K562 (cell line): ENCODE data around the gene RAPGEF5. TPM values are rescaled to one million over a fixed set of nuclear protein-coding genes. Genes with fewer than 3 reads are reported as not detected.

ENCODE experiments used
- polyA plus RNA-seq, 8 experiments: library from polyadenylated mRNA; depleted of rRNA in 4 of 8; stranded (reverse) in 5 of 8; unstranded in 3 of 8; fragments of >200 nt; fragmentation: Nextera tagmentation in 2 of 8; fragmentation: Illumina TruSeq in 1 of 8; extraction: Ambion mirVana in 2 of 8; extraction: Trizol in 1 of 8; gene quantifications; 2 replicates each; pipeline versions ENCODE4 v1.2.1 to v1.2.3, GENCODE V29; 2011 to 2014; ENCODE audit warnings: inconsistent platforms in 1 of 8, missing spikeins in 1 of 8
- total RNA-seq, 7 experiments: library from RNA; depleted of rRNA in 6 of 7; stranded (reverse); fragments of >200 nt in 6 of 7; fragmentation: Illumina TruSeq in 2 of 7; extraction: Trizol in 2 of 7; gene quantifications; 2 replicates each; pipeline versions ENCODE4 v1.2.1 to v1.2.3, GENCODE V29; 2011 to 2021; ENCODE audit warnings: low replicate concordance in 1 of 7
- TF ChIP-seq, protein P1 (sequence below): fragments of 250-450 bp; sonication (Bioruptor Pico); IDR thresholded peaks from 2 replicates; pipeline ENCODE4 v1.8.0; 2022; ENCODE audit warnings: inconsistent platforms
- TF ChIP-seq, protein P2 (sequence below): fragments of 450-650 bp; IDR thresholded peaks from 2 replicates; pipeline ENCODE4 v1.6.1; 2016; ENCODE audit warnings: mild to moderate bottlenecking, moderate library complexity

Gene RAPGEF5
- total and polyA plus RNA-seq, 9 of the 15 experiments (the other 6 are each of a cell fraction or from before 2014, with no cell fraction given), result 0.39 to 2.0 (median 1.1) TPM

DNA sequence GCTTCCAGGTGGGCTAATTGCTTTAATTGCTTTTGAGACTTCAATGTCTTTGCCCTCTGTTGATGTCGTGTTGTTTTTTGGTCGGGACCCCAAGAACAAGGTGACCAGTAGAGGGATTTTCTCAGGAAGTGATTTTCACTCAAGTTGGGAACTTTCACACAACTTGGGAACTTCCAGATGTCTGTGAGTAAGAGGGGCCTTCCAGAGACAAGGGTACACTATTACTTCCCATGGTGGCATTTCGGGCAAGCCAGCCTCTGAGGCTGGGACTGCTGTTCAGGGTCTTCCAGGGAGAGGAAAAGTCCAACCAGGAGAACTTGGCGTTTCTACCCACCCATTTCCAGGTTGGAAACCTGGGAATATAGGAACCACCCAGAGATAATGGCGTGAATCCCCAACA, 241.3 kb downstream of the RAPGEF5 start (continued):
- TF ChIP-seq, protein P1, sequence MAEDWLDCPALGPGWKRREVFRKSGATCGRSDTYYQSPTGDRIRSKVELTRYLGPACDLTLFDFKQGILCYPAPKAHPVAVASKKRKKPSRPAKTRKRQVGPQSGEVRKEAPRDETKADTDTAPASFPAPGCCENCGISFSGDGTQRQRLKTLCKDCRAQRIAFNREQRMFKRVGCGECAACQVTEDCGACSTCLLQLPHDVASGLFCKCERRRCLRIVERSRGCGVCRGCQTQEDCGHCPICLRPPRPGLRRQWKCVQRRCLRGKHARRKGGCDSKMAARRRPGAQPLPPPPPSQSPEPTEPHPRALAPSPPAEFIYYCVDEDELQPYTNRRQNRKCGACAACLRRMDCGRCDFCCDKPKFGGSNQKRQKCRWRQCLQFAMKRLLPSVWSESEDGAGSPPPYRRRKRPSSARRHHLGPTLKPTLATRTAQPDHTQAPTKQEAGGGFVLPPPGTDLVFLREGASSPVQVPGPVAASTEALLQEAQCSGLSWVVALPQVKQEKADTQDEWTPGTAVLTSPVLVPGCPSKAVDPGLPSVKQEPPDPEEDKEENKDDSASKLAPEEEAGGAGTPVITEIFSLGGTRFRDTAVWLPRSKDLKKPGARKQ (CRISPR knock-in tag), result no peak
- TF ChIP-seq, protein P2, sequence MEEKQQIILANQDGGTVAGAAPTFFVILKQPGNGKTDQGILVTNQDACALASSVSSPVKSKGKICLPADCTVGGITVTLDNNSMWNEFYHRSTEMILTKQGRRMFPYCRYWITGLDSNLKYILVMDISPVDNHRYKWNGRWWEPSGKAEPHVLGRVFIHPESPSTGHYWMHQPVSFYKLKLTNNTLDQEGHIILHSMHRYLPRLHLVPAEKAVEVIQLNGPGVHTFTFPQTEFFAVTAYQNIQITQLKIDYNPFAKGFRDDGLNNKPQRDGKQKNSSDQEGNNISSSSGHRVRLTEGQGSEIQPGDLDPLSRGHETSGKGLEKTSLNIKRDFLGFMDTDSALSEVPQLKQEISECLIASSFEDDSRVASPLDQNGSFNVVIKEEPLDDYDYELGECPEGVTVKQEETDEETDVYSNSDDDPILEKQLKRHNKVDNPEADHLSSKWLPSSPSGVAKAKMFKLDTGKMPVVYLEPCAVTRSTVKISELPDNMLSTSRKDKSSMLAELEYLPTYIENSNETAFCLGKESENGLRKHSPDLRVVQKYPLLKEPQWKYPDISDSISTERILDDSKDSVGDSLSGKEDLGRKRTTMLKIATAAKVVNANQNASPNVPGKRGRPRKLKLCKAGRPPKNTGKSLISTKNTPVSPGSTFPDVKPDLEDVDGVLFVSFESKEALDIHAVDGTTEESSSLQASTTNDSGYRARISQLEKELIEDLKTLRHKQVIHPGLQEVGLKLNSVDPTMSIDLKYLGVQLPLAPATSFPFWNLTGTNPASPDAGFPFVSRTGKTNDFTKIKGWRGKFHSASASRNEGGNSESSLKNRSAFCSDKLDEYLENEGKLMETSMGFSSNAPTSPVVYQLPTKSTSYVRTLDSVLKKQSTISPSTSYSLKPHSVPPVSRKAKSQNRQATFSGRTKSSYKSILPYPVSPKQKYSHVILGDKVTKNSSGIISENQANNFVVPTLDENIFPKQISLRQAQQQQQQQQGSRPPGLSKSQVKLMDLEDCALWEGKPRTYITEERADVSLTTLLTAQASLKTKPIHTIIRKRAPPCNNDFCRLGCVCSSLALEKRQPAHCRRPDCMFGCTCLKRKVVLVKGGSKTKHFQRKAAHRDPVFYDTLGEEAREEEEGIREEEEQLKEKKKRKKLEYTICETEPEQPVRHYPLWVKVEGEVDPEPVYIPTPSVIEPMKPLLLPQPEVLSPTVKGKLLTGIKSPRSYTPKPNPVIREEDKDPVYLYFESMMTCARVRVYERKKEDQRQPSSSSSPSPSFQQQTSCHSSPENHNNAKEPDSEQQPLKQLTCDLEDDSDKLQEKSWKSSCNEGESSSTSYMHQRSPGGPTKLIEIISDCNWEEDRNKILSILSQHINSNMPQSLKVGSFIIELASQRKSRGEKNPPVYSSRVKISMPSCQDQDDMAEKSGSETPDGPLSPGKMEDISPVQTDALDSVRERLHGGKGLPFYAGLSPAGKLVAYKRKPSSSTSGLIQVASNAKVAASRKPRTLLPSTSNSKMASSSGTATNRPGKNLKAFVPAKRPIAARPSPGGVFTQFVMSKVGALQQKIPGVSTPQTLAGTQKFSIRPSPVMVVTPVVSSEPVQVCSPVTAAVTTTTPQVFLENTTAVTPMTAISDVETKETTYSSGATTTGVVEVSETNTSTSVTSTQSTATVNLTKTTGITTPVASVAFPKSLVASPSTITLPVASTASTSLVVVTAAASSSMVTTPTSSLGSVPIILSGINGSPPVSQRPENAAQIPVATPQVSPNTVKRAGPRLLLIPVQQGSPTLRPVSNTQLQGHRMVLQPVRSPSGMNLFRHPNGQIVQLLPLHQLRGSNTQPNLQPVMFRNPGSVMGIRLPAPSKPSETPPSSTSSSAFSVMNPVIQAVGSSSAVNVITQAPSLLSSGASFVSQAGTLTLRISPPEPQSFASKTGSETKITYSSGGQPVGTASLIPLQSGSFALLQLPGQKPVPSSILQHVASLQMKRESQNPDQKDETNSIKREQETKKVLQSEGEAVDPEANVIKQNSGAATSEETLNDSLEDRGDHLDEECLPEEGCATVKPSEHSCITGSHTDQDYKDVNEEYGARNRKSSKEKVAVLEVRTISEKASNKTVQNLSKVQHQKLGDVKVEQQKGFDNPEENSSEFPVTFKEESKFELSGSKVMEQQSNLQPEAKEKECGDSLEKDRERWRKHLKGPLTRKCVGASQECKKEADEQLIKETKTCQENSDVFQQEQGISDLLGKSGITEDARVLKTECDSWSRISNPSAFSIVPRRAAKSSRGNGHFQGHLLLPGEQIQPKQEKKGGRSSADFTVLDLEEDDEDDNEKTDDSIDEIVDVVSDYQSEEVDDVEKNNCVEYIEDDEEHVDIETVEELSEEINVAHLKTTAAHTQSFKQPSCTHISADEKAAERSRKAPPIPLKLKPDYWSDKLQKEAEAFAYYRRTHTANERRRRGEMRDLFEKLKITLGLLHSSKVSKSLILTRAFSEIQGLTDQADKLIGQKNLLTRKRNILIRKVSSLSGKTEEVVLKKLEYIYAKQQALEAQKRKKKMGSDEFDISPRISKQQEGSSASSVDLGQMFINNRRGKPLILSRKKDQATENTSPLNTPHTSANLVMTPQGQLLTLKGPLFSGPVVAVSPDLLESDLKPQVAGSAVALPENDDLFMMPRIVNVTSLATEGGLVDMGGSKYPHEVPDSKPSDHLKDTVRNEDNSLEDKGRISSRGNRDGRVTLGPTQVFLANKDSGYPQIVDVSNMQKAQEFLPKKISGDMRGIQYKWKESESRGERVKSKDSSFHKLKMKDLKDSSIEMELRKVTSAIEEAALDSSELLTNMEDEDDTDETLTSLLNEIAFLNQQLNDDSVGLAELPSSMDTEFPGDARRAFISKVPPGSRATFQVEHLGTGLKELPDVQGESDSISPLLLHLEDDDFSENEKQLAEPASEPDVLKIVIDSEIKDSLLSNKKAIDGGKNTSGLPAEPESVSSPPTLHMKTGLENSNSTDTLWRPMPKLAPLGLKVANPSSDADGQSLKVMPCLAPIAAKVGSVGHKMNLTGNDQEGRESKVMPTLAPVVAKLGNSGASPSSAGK, result no peak
